GM21526 (cell line): ENCODE measurements around the gene PTPN18.
"Not testable (repeated sequence)": the region's sequence is repeated elsewhere in the genome, so short reads cannot be mapped to it uniquely, and the experiment has no call there.

Experiments used
- ATAC-seq: cut with Tn5 transposase; IDR thresholded peaks from one replicate; pipeline ENCODE4 v1.9.1; 2021; ENCODE audit warnings: moderate library complexity; ENCODE audit not compliant: unreplicated experiment, low FRiP score

Gene PTPN18

GRCh38 chr2:130377491-130377890 lies 21.6 kb downstream of the PTPN18 start:
- no peak for ATAC-seq

- no peak for ATAC-seq
Measured at GRCh38 chr2:130378206-130378897, 22.5 kb downstream of the PTPN18 start.

- ATAC-seq, result no peak
Measured at GRCh38 chr2:130378898-130379214, 23.0 kb downstream of the PTPN18 start.

GRCh38 chr2:130380096-130380934 lies 24.5 kb downstream of the PTPN18 start:
- ATAC-seq, result no peak

- no peak for ATAC-seq
Measured at GRCh38 chr2:130381145-130381544, 25.3 kb downstream of the PTPN18 start.

- ATAC-seq, result no peak
Measured at GRCh38 chr2:130381619-130382018, 25.8 kb downstream of the PTPN18 start.

GRCh38 chr2:130382313-130382917 lies 26.6 kb downstream of the PTPN18 start:
- ATAC-seq, result no peak

- peak; percentile 53 for ATAC-seq
Measured at GRCh38 chr2:130385709-130386108, 29.9 kb downstream of the PTPN18 start.

GRCh38 chr2:130387071-130387400 lies 31.2 kb downstream of the PTPN18 start:
- ATAC-seq, result no peak

- ATAC-seq, result no peak
Measured at GRCh38 chr2:130387804-130388203, 31.9 kb downstream of the PTPN18 start.

GRCh38 chr2:130388221-130388907 lies 32.5 kb downstream of the PTPN18 start:
- ATAC-seq, result no peak

GRCh38 chr2:130389358-130389757 lies 33.5 kb downstream of the PTPN18 start:
- ATAC-seq, result no peak

- no peak for ATAC-seq
Measured at GRCh38 chr2:130389783-130390182, 33.9 kb downstream of the PTPN18 start.

GRCh38 chr2:130390460-130391057 lies 34.7 kb downstream of the PTPN18 start:
- peak; percentile 6 for ATAC-seq

GRCh38 chr2:130391058-130391871 lies 35.4 kb downstream of the PTPN18 start:
- ATAC-seq, result peak; percentile 87

GRCh38 chr2:130391872-130392670 lies 36.2 kb downstream of the PTPN18 start:
- no peak for ATAC-seq

- no peak for ATAC-seq
Measured at GRCh38 chr2:130393318-130393910, 37.6 kb downstream of the PTPN18 start.

- not testable (repeated sequence) for ATAC-seq
Measured at GRCh38 chr2:130406280-130406679, 50.4 kb downstream of the PTPN18 start.

GRCh38 chr2:130416693-130417092 lies 60.8 kb downstream of the PTPN18 start:
- ATAC-seq, result not testable (repeated sequence)
